ENCODE data around the gene PHF23.
A peak's percentile ranks its signal among the peaks of the same experiment; 100 is the strongest.

The PHF23 gene

DNA sequence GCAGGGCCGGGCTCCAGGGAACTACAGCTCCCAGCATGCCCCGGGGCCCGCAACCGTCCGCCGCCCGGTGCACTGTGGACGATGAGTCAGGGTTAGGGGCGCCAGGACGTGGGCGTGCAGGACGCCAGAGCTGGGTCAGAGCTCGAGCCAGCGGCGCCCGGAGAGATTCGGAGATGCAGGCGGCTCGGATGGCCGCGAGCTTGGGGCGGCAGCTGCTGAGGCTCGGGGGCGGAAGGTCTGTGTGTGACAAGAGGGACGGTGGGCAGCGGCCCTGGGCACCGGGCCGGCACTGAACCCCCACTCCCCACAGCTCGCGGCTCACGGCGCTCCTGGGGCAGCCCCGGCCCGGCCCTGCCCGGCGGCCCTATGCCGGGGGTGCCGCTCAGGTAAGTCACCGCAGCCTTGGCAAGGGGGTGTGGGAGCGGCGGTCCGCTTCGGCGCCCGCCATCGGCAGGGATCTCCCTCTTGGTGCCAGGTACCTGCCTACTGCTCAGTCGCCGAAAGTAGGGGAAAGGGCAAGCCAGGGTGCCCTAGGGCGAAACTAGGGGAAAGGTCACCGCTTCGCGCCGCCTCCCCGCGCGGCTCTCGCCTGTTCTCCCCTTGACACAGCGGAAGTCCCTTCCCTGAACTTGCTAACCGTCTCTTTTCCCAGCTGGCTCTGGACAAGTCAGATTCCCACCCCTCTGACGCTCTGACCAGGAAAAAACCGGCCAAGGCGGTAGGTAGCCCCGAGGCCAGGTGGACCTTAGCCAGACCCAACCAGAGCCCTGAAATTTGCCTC lies 19.3 kb downstream of the PHF23 start, which contains the start of the genes ACADVL and DLG4:
Gene ACADVL (plus strand): TSS at position 127 of the 781 bp plus-strand sequence. CDS start 47 bp downstream, at position 174.
Gene DLG4 (minus strand): TSS at position 25 of the 781 bp plus-strand sequence.
- DNase-seq = peak; percentile 78

DNA sequence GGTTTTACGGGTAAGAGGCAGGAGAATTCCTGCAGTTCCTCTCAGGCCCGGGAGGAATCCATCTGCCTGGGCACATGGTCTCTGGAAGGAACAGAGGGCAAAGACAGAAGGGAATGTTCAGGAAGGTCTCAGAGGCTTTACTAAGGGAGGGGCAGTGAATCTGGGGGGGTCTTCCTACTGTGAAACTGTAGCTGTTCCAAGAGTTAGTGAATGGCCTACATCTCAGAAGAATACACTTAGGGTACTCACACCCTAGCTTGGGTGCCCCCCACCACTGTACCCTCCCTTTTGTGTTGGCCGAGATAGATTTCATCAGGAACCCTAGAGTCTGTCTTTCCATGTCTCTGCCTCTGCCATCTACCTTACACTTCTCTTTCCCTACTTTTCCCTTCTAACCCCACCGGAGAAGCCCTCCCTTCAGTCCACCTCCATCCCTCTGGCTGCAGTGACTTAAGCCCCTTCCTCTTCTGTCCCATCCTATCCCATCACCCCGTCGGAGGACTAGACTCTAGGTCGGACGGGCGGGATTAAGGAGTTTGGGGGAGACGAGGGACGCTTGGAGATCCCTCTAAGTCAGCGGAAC lies 19.9 kb downstream of the PHF23 start:
- DNase-seq = no peak

DNA sequence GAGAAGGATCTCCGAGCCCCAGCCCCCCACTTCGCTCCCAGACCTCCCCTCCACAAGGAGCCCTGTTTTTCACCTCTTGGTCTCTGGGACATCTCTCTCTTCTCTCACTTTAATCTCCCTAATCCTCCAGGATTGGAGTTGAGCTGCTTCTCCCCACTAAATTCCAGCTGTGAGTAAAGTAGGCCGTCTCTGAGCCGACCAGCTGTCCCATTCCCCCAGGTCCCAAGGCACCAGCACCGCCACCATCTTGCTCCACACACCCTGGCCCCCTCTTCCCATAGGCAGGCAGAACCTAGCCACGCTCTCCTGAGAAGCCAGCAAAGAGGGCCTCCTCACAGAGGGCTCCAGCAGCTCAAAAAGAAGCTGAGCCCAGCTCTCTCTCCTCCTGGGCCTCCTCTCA lies 20.5 kb downstream of the PHF23 start:
- no peak for DNase-seq

DNA sequence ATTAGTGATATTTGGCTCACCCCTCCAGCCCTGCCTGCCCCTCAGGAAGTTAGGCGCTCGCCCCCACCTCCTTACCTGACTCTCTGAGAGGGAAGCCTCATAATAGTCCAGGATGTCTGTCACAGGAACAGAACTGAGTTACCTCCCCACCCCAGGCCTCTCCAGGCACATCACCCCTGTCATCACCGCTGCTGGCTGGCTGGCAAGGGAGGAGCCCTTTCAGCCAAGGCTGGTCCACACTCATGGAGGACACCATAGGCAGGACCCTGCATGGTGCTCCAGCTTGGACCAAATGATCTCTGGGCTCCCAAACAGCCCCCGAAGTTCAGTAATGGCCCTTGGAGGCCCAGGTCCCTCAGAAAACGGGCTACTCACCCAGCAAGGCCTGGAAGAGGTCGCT lies 21.1 kb downstream of the PHF23 start:
- DNase-seq = no peak

DNA sequence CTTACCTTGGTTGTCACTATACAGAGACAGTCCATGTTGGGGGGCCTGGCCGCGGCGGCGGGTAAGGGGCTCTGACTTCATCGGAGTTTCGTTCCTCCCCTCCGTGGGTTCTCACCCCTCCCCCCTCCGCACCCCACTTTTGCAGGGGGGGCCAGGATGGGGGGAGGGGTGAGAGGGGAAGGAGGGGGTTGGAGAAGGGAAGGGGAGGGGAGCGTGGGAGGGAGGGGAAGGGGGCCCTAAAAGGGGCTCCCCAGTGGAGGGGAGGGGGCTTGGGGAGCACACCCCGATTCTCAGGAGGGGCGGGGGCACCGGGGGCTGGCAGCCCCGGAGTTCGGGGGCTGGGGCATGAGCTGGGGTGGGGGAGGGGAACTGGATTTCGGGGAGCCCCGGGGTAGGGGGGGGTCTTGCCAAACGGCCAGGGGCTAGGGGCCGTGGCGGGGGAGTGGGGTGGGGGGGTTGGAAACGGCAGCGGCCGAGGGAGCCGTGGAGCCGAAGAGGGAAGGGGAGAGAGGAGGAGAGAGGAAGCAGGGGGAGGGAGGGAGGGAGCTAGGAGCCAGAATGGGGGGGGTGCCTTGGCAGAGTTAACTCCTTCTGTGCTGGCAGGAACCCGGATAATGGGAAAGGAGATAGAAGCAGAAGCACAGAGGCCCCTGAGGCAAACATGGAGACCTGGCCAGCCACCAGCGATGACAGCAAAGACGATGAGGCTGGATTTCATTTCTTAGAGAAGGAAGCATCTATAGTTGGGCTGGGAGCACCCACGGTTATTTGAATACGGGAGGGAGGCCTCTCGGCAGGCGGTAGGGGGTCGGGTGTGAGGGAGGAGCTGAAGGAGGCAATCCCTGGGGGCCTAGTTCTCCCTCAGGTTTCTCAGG lies 21.9 kb downstream of the PHF23 start:
- no peak for DNase-seq

DNA sequence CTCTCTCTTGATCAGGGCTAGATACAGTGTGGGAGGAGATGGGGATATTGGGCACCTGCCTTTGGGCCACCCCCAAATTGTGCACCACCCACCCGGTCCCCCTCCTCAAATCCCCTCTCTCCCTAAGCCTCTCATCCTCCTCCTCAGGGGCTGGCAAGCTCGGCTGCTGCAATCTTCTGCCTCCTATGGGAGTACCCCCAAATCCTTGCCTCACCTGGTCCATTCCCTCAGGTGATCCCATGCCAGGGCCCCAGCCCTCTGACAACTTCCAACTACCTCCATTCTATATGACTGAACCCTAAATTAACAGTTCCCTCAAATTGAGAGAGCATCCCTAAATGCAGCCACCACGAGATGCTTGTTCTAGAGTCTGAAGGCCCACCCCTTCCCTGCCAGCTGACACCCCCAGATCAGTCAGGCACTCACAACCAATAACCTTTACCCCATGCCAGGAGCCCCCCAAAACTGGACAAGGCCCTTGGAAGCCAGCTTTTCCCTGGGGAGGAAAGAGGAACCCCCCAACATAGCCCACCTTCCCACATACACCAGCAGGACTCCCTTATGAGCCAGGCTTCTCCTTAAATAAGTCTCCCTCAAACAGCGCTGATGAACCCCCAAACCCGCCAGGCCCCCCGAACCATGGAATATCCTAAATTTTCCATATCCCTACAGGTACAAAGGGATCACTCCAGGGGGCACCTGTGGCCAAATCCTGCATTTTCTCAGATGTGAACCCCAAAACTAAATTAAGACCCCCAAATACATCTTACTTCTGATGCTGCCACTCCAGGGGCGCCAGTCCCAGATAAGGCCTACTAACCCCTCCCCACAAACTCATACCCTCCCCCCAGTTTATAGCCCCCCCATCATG lies 22.8 kb downstream of the PHF23 start:
- DNase-seq = no peak

DNA sequence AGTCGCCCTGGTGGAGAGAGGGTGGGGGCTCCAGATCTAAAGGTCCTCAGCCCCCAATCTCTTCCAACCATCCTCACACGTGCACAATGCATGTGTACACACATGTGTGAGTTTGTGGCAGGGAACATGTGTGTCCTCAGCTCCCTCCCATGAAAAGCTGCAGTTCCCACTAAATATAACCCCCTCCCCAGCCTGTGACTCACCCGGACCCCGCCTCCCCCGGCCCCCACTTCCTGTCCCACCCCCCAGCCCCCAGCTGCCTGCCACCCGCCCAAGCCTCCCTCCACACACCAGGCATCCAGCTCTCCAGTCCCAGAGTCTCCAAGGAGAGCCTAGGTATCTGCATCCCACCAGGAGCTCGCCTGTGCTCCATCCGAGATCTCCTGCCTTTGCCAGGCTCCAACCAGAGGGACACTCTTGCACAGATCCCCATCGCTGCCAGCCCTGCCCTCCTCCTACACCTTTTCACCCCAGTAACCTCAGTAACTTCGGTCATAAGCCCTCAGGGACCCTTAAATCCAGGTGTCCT lies 23.5 kb downstream of the PHF23 start:
- no peak for DNase-seq

DNA sequence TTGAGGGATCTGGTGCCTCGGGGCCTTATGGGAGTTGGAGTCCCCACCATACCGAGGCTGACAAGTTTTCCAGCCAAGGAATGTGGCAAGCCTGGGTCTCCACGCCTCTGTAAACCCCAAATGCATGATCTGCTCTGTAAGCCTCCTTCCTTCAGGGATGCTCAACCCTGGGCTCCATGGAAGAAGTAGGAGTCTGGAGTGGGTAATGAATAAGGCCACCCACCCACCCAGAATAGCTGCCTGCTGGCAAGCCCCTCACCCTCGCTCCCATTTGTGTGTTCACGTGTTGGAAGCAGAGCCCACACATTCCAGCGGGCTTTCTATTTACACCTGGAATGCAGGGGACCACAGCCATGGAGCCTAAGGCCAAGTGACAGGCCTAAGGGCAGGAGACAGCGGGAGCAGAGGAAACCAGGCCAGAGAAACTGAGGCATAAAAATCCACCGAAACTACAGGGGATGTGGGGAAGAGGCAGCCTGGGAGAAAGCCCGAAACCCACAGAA lies 24.1 kb downstream of the PHF23 start:
- no peak for DNase-seq

DNA sequence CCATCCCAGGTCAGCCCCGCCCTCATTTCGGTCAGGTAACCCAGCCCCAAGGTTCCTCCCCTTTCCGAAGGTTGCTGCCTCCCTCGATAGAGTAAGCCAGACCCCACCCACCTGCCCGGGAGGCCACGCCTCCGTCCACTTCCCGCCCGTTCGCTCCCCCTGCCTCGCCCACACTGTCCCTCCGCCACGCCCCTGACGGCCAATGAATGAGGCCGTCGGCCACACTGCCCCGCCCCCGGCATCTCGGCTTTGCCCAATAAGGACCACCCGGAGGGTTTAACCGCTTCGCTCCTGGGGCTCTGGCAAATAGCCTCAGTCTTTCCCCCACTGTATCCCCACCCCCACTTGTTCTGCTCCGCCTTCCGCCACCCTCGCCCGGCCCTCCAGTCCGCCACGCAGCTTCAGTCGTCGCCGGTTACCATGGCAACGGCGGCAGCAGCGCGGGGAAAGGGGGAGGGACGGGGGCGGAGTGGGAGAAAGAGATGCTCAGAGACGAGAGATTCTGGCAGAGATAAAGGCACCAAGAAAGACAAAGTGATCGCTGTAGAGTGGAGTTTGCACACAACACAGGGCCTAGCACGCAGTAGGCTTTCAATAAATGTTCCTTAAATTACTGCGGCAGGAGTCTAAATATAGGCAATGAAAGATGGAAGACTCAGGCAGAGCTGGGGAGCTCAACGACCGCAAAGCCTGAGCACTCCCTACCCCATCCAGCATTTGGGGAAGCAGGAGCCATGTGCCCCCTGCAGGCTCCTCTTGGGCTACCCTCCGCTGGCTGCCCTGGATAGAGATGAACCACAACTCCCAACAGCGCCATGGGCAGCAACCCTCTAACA lies 24.7 kb downstream of the PHF23 start:
- DNase-seq = peak; percentile 99

DNA sequence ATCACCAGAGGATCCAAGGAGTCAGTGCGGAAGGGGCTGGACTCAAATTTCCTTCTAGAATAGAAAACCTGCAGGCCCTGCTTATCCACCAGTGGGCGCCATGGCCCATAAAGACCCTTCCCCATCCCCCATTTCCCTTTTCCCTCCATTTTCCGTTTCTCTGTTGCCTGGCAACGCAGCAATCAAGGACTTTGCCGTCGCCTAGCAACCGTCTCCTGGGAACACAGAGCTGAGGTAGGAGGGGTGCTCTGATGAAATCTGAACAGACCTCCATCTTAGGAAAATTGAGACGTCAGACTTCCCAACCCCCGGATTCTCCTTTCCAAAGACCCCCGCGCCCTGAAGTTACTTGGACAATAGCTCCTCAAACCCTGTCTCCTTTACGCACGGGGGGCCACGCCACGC lies 25.4 kb downstream of the PHF23 start:
- DNase-seq = no peak

DNA sequence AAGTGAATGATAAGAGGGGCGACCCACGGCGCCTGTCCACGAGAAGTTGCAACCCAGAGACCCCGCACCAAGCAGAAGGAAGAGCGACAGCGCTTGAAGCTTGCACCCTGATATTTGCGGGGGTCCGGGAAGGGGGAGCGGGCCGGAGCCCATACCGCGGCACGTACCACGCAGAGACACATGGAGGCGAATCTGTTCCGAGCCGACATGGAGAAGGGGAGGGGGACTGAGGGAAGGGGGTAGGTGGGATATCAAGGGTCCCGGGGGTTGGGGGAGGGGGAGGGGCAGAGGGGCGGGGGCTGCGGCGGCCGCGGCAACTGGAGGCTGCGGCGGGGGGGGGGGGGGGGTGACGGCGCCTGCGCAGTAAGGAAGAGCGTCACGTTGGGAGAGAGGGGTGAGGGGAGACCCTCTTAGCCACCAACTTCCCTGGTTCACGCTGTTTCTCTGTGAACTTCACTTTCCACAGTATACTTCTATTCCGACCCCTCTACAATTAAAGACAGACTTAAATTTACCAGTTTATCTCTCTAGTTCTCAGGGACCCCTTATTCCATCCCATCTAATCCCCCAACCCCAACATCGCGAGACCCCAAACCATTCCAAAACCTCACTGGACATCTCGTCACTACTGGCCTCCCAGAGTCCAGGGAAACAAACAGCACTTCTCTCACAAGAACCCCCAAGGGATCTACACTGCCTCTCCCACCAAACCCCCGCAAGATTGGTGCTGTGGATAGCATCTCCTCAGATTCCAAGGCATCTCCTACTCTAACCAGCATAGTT lies 27.6 kb downstream of the PHF23 start:
- no peak for DNase-seq

DNA sequence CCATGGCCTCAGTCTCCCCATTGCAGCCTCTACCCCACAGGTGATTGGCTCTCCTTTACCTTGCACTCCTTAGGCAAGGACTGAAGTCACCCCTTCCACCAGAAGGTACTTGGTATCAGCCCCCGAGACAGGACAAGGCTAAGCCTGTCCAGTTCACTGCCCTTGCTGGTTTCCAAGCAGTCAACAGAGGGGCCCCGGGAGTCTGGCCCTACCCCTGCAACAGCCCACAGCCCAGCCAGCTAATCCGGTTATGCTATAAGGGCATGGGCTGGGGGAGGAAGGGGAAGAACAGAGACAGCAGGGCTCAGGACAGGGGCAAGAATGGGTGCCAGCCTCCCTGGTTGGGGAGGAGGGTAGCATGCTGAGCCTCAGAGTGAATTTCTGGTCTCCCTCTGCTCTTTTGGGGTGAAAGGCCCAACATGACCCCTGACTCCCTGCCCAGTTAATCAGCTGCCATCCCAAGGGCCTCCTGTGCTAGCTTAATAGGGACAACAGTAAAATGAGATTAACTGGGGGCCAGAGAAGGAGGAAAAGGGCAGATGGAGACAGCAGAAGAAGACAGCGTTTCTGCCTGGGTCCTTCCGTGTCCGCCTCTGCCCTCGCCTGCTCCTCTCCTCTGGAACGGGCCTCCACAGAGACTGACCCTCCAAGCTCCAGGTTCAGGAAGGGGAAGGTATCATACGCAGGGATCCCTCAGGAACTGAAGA lies 30.4 kb downstream of the PHF23 start:
- no peak for DNase-seq

DNA sequence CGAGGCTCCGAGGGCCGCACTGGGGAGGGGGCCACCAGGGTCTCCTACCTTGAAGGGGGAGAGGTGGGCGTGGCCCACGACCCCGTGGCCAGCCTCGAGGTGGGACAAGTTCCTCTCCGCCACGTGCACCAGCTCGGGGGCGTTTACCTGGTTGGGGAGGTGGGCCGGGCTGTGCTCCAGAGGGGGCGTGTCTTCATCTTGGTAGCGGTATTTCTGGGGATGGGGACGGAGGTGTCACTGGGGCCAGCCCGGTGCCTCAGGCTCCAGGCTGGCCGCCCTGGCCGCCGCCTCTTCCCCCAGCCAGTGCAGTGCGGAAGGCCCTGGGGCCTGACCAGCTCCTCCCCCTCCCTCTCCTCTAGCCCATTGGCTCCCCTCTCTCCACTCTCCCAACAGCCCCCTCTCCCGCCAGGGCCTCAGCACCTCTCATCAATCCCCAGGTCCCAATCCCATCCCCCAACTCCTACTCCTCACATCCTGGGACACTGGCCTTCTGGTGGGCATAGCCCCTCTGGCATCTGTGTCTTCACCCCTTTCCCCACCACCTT lies 31.2 kb downstream of the PHF23 start:
- DNase-seq = no peak

DNA sequence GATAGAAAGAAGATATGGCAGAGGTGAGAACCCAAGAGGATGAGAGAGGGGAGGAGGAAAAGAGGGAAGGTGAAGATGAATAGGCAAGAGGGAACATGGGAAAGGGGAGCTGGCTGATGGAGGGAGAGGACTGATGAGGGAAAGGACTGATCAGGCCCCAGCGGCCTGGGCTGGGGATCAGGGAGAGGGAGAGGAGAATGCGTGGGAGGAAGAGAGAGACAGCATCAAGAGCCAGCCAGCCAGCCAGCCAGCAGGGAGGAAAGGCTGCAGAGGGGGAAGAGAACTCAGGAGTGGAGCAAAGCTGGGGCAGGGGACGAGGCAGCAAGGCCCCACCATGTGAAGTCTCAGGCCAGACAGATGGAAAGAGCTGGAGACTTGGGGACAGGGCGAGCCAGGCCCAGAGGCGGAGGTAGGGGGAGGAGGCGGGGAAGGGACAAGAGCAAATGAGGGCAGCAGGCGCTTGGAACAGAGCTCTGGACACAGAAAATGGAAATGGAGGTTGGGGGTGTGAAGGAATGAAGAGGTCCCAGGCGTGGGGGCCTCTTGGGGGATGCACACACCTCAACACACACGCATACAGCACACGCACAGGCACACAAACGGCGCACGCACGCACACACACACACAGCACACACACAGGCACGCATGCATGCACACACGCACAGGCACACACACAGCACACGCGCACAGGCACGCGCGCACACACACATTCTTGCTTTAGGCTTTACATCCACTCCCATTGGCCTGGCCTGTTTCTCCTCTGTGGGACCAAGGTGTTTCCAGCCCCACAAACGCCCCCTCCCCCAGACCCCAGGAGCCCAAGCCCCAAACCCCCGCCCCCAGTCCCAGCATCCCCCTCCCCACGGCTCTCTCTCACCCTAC lies 31.9 kb downstream of the PHF23 start:
- DNase-seq = no peak

DNA sequence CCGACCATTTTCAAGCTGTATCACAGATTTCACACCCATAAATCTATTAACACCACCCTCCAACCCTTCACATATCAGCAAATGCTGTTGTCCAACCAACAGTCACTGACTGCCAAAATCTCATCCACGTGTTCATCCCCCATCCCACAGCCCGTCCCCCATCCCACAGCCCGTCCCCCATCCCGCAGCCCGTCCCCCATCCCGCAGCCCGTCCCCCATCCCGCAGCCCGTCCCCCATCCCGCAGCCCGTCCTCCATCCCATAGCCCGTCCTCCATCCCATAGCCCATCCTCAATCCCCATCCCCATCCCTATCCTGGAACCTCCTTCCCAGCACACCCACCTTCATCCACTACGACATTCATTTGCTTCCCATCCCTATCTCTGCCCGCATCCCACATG lies 33.7 kb downstream of the PHF23 start:
- DNase-seq = no peak

DNA sequence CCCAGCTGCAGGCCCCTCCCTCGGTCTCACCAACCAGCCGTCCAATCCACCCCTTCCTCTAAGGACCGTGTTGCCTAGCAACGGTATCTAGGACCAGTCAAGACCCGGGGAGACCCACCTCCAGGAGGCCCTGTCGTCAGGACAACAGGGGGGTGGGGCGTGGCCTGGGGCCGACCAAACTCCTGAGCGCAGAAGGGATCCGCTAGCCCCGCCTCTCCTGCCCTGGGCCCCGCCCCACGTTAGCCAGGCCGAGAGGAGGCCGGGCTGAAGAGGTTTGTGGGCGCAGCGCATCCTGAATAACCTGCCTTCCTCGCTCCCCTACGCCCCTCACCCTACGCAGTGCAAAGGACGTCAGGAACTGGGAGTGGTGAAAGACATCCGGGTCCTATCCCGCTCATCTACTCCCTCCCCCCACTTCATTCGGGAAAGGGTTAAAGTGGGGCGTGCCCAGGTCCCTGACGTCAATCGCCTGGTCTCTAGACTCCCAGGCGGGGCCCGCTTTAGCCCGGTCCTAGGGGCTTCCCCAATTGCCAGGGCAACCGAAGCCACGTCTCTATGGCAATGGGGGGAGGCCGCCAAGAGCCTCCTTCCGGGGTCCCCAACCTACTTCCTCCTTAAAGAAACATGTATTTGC lies 34.3 kb downstream of the PHF23 start:
- peak; percentile 94 for DNase-seq

DNA sequence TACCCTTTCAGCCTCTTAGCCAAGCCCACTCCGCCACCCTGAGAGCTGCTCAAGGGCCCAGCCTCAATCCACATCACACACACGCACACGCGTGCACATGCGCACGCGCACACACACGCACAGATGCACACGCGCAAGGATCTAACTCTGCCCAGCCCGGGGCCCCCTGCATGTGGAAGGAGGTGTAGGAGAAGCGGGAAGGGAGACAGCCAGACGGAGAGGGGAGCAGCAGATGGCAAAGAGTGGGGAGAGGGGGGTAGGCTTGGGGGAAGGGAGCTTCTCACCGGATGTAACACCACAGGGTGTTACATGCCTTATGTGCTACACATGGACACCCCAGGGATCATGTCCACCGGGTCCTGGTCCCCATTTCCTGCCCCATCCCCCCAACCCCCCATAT lies 34.9 kb downstream of the PHF23 start:
- DNase-seq = peak; percentile 33

DNA sequence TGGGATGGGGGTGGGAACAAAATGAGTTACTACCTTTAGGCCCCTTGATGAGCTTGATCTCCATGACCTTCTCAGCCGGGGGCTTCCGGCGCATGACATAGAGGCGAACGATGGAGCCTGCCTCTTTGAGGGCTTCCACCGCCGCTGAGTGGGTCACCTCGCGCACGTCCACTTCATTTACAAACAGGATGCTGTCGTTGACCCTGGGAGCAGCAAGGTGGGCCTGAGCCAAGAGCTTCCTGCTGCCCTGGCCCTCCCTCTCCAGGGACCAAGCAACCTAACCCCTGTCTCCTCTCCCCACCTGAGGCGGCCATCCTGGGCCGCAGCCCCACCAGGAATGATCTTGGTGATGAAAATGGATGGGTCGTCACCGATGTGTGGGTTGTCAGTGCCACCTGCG lies 35.9 kb downstream of the PHF23 start:
- no peak for DNase-seq

Data from activated gamma-delta T cell treated with Interleukin-2 at 50 U/mL for 16 hours (primary cell).